GM12892 (cell line): Measurements from ENCODE around the gene CC2D2B.

Source experiments
- POLR2A ChIP-seq: IDR thresholded peaks from 2 replicates; pipeline ENCODE4 v1.6.1; 2011; ENCODE audit warnings: low read depth, low read length, control low read depth
- POLR2AphosphoS5 ChIP-seq: IDR thresholded peaks from 2 replicates; pipeline ENCODE4 v1.6.1; 2011; ENCODE audit warnings: low read depth, low read length, control low read depth

- TF ChIP-seq POLR2A (no peak), POLR2AphosphoS5 (no peak)
These were observed 57.0 kb downstream of the CC2D2B start for GRCh38 chr10:95964756-95965155.
